NB4 (cell line): Measurements from ENCODE around the gene MYO16.
"Not testable (repeated sequence)": the region's sequence is repeated elsewhere in the genome, so short reads cannot be mapped to it uniquely, and the experiment has no call there.

Experiments used
- DNase-seq: peaks from one replicate; pipeline ENCODE4 v3.0.0; 2010; ENCODE audit warnings: low read depth
- H3K4me3 ChIP-seq: one replicate; pipeline ENCODE4 v1.5.1; 2011; ENCODE audit warnings: mild to moderate bottlenecking, low read depth, low read length, moderate library complexity
- MYC ChIP-seq: IDR thresholded peaks from 2 replicates; pipeline ENCODE4 v1.6.1; 2011; ENCODE audit warnings: low read depth, low read length
- POLR2A ChIP-seq: IDR thresholded peaks from 2 replicates; pipeline ENCODE4 v1.6.1; 2011; ENCODE audit warnings: mild to moderate bottlenecking; ENCODE audit not compliant: insufficient read length; ENCODE audit errors: extremely low read depth
- TF ChIP-seq, protein P1 (sequence below): IDR thresholded peaks from 2 replicates; pipeline ENCODE4 v1.6.1; 2011; ENCODE audit warnings: low read depth, low read length
- TF ChIP-seq, protein P2 (sequence below): IDR thresholded peaks from one replicate; pipeline ENCODE4 v1.5.1; 2012; ENCODE audit warnings: low read depth, low read length

Gene MYO16

DNA sequence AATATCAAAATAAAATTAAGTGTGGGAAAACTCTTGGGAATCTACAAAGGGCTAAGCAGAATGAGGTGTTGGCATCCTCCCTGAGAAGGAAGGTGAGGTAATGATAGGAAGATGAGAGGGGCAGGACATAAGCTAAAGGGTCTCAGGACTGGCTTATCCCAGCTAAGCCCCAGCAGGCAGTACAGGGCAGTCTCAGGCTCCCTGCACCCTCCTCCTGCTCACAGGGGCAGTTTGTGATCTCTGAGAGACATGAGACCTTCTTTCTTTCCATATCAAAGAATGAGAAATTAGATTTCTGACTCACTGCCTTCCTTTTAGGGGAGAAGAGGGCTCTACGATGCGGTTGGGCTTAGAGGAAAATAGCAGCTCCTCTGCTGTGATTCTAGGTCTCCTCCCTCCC lies 586.0 kb downstream of the MYO16 start:
- no peak for DNase-seq
- no peak overlapping the region for H3K4me3 ChIP-seq
- TF ChIP-seq, protein P1, sequence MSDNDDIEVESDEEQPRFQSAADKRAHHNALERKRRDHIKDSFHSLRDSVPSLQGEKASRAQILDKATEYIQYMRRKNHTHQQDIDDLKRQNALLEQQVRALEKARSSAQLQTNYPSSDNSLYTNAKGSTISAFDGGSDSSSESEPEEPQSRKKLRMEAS = no peak
- TF ChIP-seq, protein P2, sequence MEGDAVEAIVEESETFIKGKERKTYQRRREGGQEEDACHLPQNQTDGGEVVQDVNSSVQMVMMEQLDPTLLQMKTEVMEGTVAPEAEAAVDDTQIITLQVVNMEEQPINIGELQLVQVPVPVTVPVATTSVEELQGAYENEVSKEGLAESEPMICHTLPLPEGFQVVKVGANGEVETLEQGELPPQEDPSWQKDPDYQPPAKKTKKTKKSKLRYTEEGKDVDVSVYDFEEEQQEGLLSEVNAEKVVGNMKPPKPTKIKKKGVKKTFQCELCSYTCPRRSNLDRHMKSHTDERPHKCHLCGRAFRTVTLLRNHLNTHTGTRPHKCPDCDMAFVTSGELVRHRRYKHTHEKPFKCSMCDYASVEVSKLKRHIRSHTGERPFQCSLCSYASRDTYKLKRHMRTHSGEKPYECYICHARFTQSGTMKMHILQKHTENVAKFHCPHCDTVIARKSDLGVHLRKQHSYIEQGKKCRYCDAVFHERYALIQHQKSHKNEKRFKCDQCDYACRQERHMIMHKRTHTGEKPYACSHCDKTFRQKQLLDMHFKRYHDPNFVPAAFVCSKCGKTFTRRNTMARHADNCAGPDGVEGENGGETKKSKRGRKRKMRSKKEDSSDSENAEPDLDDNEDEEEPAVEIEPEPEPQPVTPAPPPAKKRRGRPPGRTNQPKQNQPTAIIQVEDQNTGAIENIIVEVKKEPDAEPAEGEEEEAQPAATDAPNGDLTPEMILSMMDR = no peak
- TF ChIP-seq MYC (no peak), POLR2A (no peak)

GRCh38 chr13:109217510-109217909 lies 588.1 kb downstream of the MYO16 start:
- H3K4me3 ChIP-seq = not testable (repeated sequence)
- DNase-seq = peak; percentile 12

GRCh38 chr13:109220631-109221030 lies 591.2 kb downstream of the MYO16 start:
- no peak for TF ChIP-seq MYC
- no peak for TF ChIP-seq POLR2A
- TF ChIP-seq, protein P1 = no peak
- TF ChIP-seq, protein P2 = no peak
- H3K4me3 ChIP-seq = no peak overlapping the region

GRCh38 chr13:109224033-109224432 lies 594.6 kb downstream of the MYO16 start:
- H3K4me3 ChIP-seq = no peak overlapping the region
- TF ChIP-seq MYC (no peak), POLR2A (no peak)
- TF ChIP-seq, protein P2 = no peak
- TF ChIP-seq, protein P1 = no peak
- no peak for DNase-seq

More at GRCh38 chr13:109220631-109221030, 591.2 kb downstream of the MYO16 start:
- no peak for DNase-seq

DNA sequence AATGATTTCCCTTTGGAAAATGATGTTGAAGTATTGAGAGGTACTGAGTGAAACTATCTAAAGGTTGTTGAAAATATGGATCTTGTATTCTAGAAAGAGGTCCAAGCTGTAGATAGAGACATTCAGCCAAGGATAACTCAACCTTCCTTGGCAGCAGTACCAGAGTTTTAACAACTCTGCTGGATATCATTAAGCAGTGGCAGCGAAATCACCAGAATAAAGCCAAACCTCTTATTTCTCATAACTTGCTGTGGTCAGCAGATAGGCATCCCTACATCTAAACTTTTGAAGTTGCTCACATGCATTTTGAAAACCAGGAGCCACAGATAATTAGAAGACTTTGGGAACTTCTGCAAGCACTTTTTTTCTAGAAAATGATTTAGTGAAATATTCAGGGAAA lies 597.2 kb downstream of the MYO16 start:
- no peak for DNase-seq
- H3K4me3 ChIP-seq = no peak overlapping the region
- no peak for TF ChIP-seq MYC
- TF ChIP-seq, protein P2 = no peak
- no peak for TF ChIP-seq POLR2A
- TF ChIP-seq, protein P1 = no peak

DNA sequence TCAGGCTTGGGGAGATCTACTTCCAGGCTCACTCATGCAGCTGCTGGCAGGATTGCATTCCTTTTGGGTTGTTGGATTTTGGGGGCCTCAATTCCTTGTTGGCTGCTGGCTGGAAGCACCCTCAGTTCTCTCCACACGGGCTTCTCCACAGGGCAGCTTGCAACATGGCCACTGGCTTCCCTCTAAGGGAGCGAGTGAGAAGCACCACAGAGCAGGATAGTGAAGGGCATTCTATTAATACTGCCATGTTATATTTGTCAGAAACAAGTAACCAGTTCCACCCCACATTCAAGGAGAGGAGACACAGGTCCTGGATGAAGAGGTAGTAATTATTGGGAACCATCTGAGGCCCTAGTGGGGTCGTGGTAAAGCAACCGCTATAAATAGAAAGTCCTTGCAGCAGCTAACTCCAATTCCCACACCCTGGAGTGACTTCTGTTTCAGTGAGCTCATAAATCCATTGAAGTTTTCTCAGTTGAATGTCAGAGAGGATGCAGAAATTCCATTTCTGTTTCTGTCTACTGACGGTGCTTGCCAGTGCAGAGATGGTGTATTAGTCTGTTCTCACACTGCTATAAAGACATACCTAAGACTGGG lies 598.0 kb downstream of the MYO16 start:
- DNase-seq = no peak
- TF ChIP-seq POLR2A = no peak
- TF ChIP-seq, protein P1 = no peak
- TF ChIP-seq, protein P2 = no peak
- TF ChIP-seq MYC = no peak
- H3K4me3 ChIP-seq = no peak overlapping the region
